Neural cell (in vitro differentiated cells): ENCODE measurements around the gene PTPRT. TPM values are rescaled to one million over a fixed set of nuclear protein-coding genes. Genes with fewer than 3 reads are reported as not detected.

Experiments
- H2AFZ ChIP-seq: fragments of 200-600, 300-800 bp; sonication (generic), shearing (Covaris generic); 2 replicates; pipeline ENCODE4 v1.6.0; 2014; ENCODE audit warnings: low read depth, mild to moderate bottlenecking, antibody characterized with exemption, low read length, moderate library complexity
- H3F3A ChIP-seq: fragments of 200-600 bp; shearing (Covaris generic); 2 replicates; pipeline ENCODE4 v1.6.1; 2016; ENCODE audit warnings: mild to moderate bottlenecking, moderate library complexity, mixed read lengths, antibody characterized with exemption, low read length; ENCODE audit not compliant: insufficient read depth, poor library complexity, severe bottlenecking
- H3K27ac ChIP-seq: fragments of 200-600, 300-800 bp; sonication (generic), shearing (Covaris generic); 2 replicates; pipeline ENCODE4 v1.5.1; 2014; ENCODE audit warnings: mild to moderate bottlenecking, low read length, moderate library complexity
- H3K27me3 ChIP-seq: fragments of 300-800, 200-600 bp; sonication (generic), shearing (Covaris generic); 2 replicates; pipeline ENCODE4 v1.6.0; 2014; ENCODE audit warnings: mild to moderate bottlenecking, low read depth, low read length, moderate library complexity; ENCODE audit not compliant: insufficient read depth
- H3K36me3 ChIP-seq: fragments of 300-800, 200-600 bp; sonication (generic), shearing (Covaris generic); 2 replicates; pipeline ENCODE4 v1.5.1; 2014; ENCODE audit warnings: mild to moderate bottlenecking, antibody characterized with exemption, low read length, moderate library complexity; ENCODE audit not compliant: insufficient read depth
- H3K4me2 ChIP-seq: fragments of 300-800, 200-600 bp; sonication (generic), shearing (Covaris generic); 2 replicates; pipeline ENCODE4 v1.6.0; 2014; ENCODE audit warnings: mild to moderate bottlenecking, low read length
- H3K4me3 ChIP-seq: fragments of 300-800, 200-600 bp; sonication (generic), shearing (Covaris generic); 2 replicates; pipeline ENCODE4 v1.5.1; 2014; ENCODE audit warnings: mild to moderate bottlenecking, low read length, moderate library complexity
- H3K79me2 ChIP-seq: fragments of 200-600 bp; shearing (Covaris generic); replicated peaks from 2 replicates; pipeline ENCODE4 v1.6.0; 2014; ENCODE audit warnings: mild to moderate bottlenecking, low read length, moderate library complexity; ENCODE audit not compliant: insufficient read depth
- H3K9ac ChIP-seq: fragments of 300-800, 200-600 bp; sonication (generic), shearing (Covaris generic); 2 replicates; pipeline ENCODE4 v1.6.1; 2016; ENCODE audit warnings: mild to moderate bottlenecking, low read length, mixed read lengths
- H3K9me2 ChIP-seq: fragments of 200-600 bp; shearing (Covaris generic); 2 replicates; pipeline ENCODE4 v1.6.1; 2016; ENCODE audit warnings: mild to moderate bottlenecking, low read length, mixed read lengths; ENCODE audit not compliant: insufficient read depth
- H3K9me3 ChIP-seq: fragments of 200-600, 300-800 bp; sonication (generic), shearing (Covaris generic); 2 replicates; pipeline ENCODE4 v1.6.1; 2016; ENCODE audit warnings: mild to moderate bottlenecking, mixed run types, low read length, moderate library complexity, mixed read lengths
- H4K20me1 ChIP-seq: fragments of 200-600 bp; shearing (Covaris generic); 2 replicates; pipeline ENCODE4 v1.6.1; 2016; ENCODE audit warnings: mild to moderate bottlenecking, mixed run types; ENCODE audit not compliant: insufficient read depth
- CTCF ChIP-seq: fragments of 450-650 bp; IDR thresholded peaks from 2 replicates; pipeline ENCODE4 v1.5.1; 2014; ENCODE audit warnings: antibody characterized with exemption, mild to moderate bottlenecking, moderate library complexity; ENCODE audit not compliant: poor library complexity, severe bottlenecking
- EP300 ChIP-seq: fragments of 450-650 bp; conservative IDR thresholded peaks from 2 replicates; pipeline ENCODE4 v1.6.1; 2014; ENCODE audit warnings: antibody characterized with exemption, mild to moderate bottlenecking, moderate library complexity; ENCODE audit not compliant: poor library complexity, severe bottlenecking
- EZH2 ChIP-seq: fragments of 200-600, 300-800 bp; shearing (Covaris generic), sonication (generic); IDR thresholded peaks from 2 replicates; pipeline ENCODE4 v1.6.1; 2014; ENCODE audit warnings: antibody characterized with exemption, low read length, borderline replicate concordance, mild to moderate bottlenecking; ENCODE audit not compliant: insufficient read depth, poor library complexity, severe bottlenecking
- MXI1 ChIP-seq: fragments of 450-650 bp; conservative IDR thresholded peaks from 2 replicates; pipeline ENCODE4 v1.6.1; 2014; ENCODE audit warnings: antibody characterized with exemption, mild to moderate bottlenecking; ENCODE audit not compliant: poor library complexity, severe bottlenecking
- POLR2AphosphoS5 ChIP-seq: IDR thresholded peaks from 2 replicates; pipeline ENCODE4 v1.6.1; 2012
- RAD21 ChIP-seq: fragments of 450-650 bp; conservative IDR thresholded peaks from 2 replicates; pipeline ENCODE4 v1.6.1; 2014; ENCODE audit warnings: antibody characterized with exemption, mild to moderate bottlenecking, moderate library complexity
- REST ChIP-seq: IDR thresholded peaks from 2 replicates; pipeline ENCODE4 v1.6.1; 2012; ENCODE audit warnings: borderline replicate concordance
- SMC3 ChIP-seq: fragments of 450-650 bp; conservative IDR thresholded peaks from 2 replicates; pipeline ENCODE4 v1.6.1; 2014; ENCODE audit warnings: antibody characterized with exemption, mild to moderate bottlenecking, moderate library complexity; ENCODE audit not compliant: poor library complexity
- TAF1 ChIP-seq: IDR thresholded peaks from 2 replicates; pipeline ENCODE4 v1.6.1; 2012; ENCODE audit warnings: low read depth
- polyA plus RNA-seq: library from polyadenylated mRNA; depleted of rRNA; stranded (reverse); fragments of >200 nt; gene quantifications from 2 replicates; pipeline ENCODE4 v1.2.3, GENCODE V29; 2014

The PTPRT gene
- polyA plus RNA-seq, 1 donor from 2014 or later: 9.2 TPM

- Histone ChIP-seq H2AFZ (no peak overlapping the region), H3K4me3 (no peak overlapping the region), H3K9ac (no peak overlapping the region), H3F3A (no peaks in the 10 kb centered on the region), H3K9me2 (no peaks in the 10 kb centered on the region), H3K36me3 (no peaks in the 10 kb centered on the region), H4K20me1 (no peaks in the 10 kb centered on the region), H3K9me3 (no peaks in the 10 kb centered on the region), H3K27me3 (no peaks in the 10 kb centered on the region), H3K79me2 (no peaks in the 10 kb centered on the region), H3K4me2 (no peak overlapping the region), H3K27ac (no peak overlapping the region)
- TF ChIP-seq CTCF (no peak), POLR2AphosphoS5 (no peak), TAF1 (no peak), SMC3 (no peak), EP300 (no peak), RAD21 (no peak), REST (no peak), EZH2 (no peak), MXI1 (no peak)
These were observed 839.2 kb downstream of the PTPRT start for GRCh38 chr20:42350521-42350920.

GRCh38 chr20:42346189-42347170 lies 843.2 kb downstream of the PTPRT start:
- no peaks in the 10 kb centered on the region for H3K36me3 ChIP-seq
- no peaks in the 10 kb centered on the region for H3K9me2 ChIP-seq
- no peaks in the 10 kb centered on the region for H4K20me1 ChIP-seq
- no peak overlapping the region for H2AFZ ChIP-seq
- H3K4me3 ChIP-seq: no peak overlapping the region
- no peaks in the 10 kb centered on the region for H3K9me3 ChIP-seq
- TF ChIP-seq CTCF (no peak), REST (no peak), TAF1 (no peak), RAD21 (no peak), SMC3 (no peak), MXI1 (no peak), EZH2 (no peak), POLR2AphosphoS5 (no peak), EP300 (no peak)
- no peak overlapping the region for H3K9ac ChIP-seq
- H3K79me2 ChIP-seq: no peaks in the 10 kb centered on the region
- H3F3A ChIP-seq: no peaks in the 10 kb centered on the region
- H3K4me2 ChIP-seq: no peak overlapping the region
- H3K27ac ChIP-seq: no peak overlapping the region
- H3K27me3 ChIP-seq: no peaks in the 10 kb centered on the region
